Activated CD8-positive, alpha-beta memory T cell treated with anti-CD3 and anti-CD28 coated beads, Interleukin-2, amount 50 U/mL, for 1 hour (primary cell): ENCODE data around the gene PDE8B.

ENCODE experiments used
- DNase-seq: peaks from one replicate; pipeline ENCODE4 v3.0.0-alpha.2; 2020; ENCODE audit errors: extremely low read depth

The PDE8B gene

GRCh38 chr5:77325921-77326541 lies 115.6 kb downstream of the PDE8B start:
- no peak for DNase-seq

GRCh38 chr5:77326986-77327734 lies 116.7 kb downstream of the PDE8B start:
- DNase-seq: no peak

GRCh38 chr5:77328930-77329647 lies 118.6 kb downstream of the PDE8B start:
- no peak for DNase-seq

- no peak for DNase-seq
Observed at GRCh38 chr5:77329664-77330430, 119.4 kb downstream of the PDE8B start.

- no peak for DNase-seq
Observed at GRCh38 chr5:77333036-77333435, 122.6 kb downstream of the PDE8B start.

- no peak for DNase-seq
Observed at GRCh38 chr5:77333451-77334123, 123.1 kb downstream of the PDE8B start.

GRCh38 chr5:77337246-77337645 lies 126.8 kb downstream of the PDE8B start:
- DNase-seq: no peak

- DNase-seq: no peak
Observed at GRCh38 chr5:77337686-77338085, 127.2 kb downstream of the PDE8B start.

GRCh38 chr5:77339337-77339890 lies 128.9 kb downstream of the PDE8B start:
- no peak for DNase-seq

- no peak for DNase-seq
Observed at GRCh38 chr5:77343165-77343564, 132.7 kb downstream of the PDE8B start.

- no peak for DNase-seq
Observed at GRCh38 chr5:77347435-77348098, 137.1 kb downstream of the PDE8B start.

- no peak for DNase-seq
Observed at GRCh38 chr5:77353251-77353650, 142.8 kb downstream of the PDE8B start.

GRCh38 chr5:77354454-77354853 lies 144.0 kb downstream of the PDE8B start:
- no peak for DNase-seq

- DNase-seq: no peak
Observed at GRCh38 chr5:77355080-77355479, 144.6 kb downstream of the PDE8B start.

- no peak for DNase-seq
Observed at GRCh38 chr5:77355751-77356150, 145.3 kb downstream of the PDE8B start.

- DNase-seq: no peak
Observed at GRCh38 chr5:77356740-77357139, 146.3 kb downstream of the PDE8B start.

GRCh38 chr5:77358255-77359205 lies 148.1 kb downstream of the PDE8B start:
- DNase-seq: no peak

- no peak for DNase-seq
Observed at GRCh38 chr5:77359231-77359630, 148.8 kb downstream of the PDE8B start.

GRCh38 chr5:77360381-77360780 lies 149.9 kb downstream of the PDE8B start:
- DNase-seq: no peak

GRCh38 chr5:77360973-77361372 lies 150.5 kb downstream of the PDE8B start:
- DNase-seq: no peak
